Tibial nerve (tissue), 4 donors: ENCODE data around the gene NUAK2.

Experiments used
- EP300 ChIP-seq, 2 donors: sonication (generic); formaldehyde crosslinking; IDR thresholded peaks; one replicate each; pipeline ENCODE4 v1.6.1; 2017; ENCODE audit warnings: antibody characterized with exemption in 2 of 2, mild to moderate bottlenecking in 1 of 2
- POLR2A ChIP-seq, 2 donors: fragments of 450-650 bp; IDR thresholded peaks; one replicate each; pipeline ENCODE4 v1.6.1; 2017; ENCODE audit warnings: antibody characterized with exemption in 2 of 2, mild to moderate bottlenecking in 2 of 2, moderate library complexity in 2 of 2
- TF ChIP-seq, protein P1 (sequence below), 5 experiments: fragments of 200-600 bp in 3 of 5; fragments of 450-650 bp in 2 of 5; sonication (generic) in 3 of 5; IDR thresholded peaks; one replicate each; pipeline ENCODE4 v1.5.1; 2016 to 2019; ENCODE audit warnings: antibody characterized with exemption in 5 of 5, mild to moderate bottlenecking in 3 of 5, moderate library complexity in 2 of 5

- TF ChIP-seq, protein P1, sequence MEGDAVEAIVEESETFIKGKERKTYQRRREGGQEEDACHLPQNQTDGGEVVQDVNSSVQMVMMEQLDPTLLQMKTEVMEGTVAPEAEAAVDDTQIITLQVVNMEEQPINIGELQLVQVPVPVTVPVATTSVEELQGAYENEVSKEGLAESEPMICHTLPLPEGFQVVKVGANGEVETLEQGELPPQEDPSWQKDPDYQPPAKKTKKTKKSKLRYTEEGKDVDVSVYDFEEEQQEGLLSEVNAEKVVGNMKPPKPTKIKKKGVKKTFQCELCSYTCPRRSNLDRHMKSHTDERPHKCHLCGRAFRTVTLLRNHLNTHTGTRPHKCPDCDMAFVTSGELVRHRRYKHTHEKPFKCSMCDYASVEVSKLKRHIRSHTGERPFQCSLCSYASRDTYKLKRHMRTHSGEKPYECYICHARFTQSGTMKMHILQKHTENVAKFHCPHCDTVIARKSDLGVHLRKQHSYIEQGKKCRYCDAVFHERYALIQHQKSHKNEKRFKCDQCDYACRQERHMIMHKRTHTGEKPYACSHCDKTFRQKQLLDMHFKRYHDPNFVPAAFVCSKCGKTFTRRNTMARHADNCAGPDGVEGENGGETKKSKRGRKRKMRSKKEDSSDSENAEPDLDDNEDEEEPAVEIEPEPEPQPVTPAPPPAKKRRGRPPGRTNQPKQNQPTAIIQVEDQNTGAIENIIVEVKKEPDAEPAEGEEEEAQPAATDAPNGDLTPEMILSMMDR (IDR thresholded peaks at IDR 0.05) = no peak
- TF ChIP-seq EP300 (IDR thresholded peaks at IDR 0.05) = no peak
- no peak for TF ChIP-seq POLR2A (IDR thresholded peaks at IDR 0.05)
Measured at GRCh38 chr1:205339197-205339702, 17.7 kb upstream of the NUAK2 start.
